HL-60/S4 treated with phorbol 12-myristate 13-acetate at 8.2 ng/mL for 4 days and 3 days (cell line): ENCODE measurements around the gene GTF2A1L.
"Not testable (repeated sequence)": the region's sequence is repeated elsewhere in the genome, so short reads cannot be mapped to it uniquely, and the experiment has no call there.

Source experiments
- in situ Hi-C: fragments of 300-500 bp; cut with MboI; formaldehyde crosslinking; loops from 2 replicates; pipeline ENCODE4 v1.15.0; 2022; ENCODE audit warnings: low sequenced_read_pairs

Gene GTF2A1L

DNA sequence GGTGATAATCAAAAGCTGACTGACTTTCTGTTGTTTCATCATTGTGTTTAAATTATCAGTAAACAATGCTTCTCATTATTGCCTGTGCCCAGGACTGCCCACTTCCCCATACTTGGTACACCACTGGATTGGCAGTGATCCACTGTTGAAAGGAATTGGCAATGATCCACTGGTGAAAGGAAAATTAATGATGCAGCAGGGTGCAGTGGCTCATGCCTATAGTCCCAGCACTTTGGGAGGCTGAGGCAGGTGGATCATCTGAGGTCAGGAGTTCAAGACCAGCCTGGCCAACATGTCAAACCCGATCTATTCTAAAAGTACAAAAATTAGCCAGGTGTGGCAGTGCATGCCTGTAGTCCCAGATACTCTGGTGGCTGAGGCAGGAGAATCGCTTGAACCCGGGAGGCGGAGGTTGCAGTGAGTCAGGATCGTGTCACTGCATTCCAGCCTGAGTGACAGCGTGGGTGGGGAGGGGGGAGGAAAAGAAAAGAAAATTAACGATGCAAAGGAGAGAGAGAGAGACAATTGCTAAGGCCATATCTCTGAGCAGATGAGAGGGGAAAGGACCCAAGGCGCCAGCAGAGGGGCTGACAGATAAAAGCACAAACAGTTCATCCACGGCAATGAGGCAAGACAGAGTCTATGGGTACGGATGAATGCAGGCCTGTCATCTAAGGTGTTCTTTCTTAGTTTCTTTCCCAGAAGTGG, 10.2 kb upstream of the GTF2A1L start:
- in situ Hi-C loops, result no loop called here

DNA sequence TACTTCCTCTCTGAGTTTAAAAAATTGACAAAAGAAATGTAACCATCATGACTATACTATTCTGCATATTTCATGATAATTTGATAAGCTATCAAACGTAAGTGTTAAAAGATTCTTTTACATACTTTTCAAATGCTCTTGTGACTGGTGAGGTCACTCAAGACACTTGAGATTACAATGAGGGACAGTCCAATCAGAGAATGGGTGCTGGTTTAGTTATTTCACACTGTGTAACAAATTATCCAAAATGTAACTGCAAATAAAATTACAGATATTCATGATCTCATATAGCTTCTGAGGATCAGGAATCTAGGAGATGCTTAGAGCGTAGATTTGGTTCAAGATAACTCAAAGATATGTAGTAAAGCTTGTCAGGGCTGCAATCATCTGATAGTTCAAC, 4.4 kb upstream of the GTF2A1L start:
- in situ Hi-C loops, result no loop called here

DNA sequence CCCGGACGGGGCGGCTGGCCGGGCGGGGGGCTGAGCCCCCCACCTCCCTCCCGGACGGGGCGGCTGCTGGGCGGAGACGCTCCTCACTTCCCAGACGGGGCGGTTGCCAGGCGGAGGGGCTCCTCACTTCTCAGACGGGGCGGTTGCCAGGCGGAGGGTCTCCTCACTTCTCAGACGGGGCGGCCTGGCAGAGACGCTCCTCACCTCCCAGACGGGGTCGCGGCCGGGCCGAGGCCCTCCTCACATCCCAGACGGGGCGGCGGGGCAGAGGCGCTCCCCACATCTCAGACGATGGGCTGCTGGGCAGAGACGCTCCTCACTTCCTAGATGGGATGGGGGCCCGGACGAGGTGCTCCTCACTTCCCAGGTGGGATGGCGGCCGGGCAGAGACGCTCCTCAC, 3.1 kb upstream of the GTF2A1L start:
- in situ Hi-C loops, result not testable (repeated sequence)

DNA sequence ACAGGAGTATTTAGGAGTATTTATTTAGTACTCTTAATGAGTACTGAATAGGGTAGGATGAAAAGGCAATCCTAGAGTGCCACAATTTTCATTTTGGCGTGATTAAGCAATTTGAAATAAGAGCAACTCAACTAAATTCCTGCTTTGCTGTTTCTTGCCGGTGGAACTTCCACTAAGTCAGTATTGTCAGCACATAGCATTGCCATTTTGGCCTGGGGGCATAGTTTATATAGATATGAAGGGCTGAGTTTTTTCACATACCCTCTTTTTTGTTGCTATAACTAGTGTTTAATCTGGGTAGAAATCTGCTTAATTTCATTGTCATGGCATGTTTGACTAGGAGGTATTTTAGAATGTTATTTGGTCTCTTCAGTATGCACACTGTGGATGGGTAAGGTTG, 1.9 kb downstream of the GTF2A1L start:
- in situ Hi-C loops, result no loop called here

DNA sequence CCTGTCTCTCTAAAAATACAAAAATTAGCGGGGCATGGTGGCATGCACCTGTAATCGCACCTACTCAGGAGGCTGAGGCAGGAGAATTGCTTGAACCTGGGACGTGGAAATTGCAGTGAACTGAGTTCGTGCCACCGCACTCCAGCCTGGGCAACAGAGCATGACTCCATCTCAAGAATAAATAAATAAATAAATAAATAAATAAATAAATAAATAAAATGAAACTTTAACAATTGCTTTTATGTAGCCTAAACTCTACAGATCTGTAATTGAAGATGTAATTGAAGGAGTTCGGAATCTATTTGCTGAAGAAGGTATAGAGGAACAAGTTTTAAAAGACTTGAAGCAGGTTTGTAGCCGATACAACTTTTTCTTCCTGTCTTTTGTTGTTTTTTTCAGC, 2.9 kb downstream of the GTF2A1L start:
- in situ Hi-C loops, result no loop called here

DNA sequence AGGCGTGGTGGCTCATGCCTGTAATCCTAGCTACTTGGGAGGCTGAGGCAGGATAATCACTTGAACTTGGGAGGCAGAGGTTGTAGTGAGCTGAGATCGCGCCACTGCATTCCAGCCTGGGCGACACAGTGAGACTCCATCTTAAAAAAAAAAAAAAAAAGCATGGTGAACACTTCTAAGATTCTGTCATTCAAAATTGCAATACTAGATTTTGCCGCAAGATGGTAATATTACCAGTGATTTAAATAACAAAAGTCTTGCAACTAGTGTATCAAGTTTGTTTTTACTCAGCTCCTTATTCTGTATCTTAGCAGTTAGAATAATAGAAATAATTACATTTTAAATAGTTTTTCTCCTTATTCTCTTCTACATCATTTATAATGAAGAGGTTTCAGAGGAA, 5.0 kb downstream of the GTF2A1L start:
- in situ Hi-C loops, result not testable (repeated sequence)

DNA sequence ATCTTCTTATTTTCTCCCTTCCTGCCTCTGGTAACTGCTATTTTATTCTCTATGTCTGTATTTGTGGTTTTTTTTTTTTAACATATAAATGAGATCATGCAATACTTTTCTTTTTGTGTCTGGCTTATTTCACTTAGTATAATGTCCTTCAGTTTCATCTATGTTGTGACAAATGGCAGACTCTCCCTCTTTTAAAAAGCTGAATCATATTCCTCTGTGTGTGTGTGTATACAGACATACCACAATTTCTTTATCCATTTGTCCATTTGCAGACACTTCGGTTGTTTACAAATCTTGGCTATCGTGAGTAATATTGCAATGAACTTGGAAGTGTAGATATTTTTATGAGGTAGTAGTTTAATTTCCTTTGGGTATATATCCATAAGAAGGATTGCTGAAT, 7.0 kb downstream of the GTF2A1L start:
- in situ Hi-C loops, result no loop called here

DNA sequence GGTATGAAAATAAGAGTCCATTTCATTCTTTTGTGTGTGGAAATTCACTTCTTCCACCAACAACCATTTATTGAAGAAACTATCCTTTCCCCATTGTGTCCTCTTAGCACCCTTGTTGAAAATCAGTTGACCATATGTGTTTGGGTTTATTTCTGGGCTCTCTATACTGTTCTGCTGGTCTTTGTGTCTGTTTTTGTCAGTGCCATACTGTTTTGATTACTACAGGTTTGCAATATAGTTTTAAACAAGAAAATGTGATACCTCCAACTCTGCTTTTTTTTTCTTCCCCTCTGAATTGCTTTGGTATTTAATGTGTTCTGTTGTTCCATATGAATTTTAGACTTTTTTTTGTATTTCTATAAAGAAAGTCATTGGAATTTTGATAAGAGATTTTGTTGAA, 8.4 kb downstream of the GTF2A1L start:
- in situ Hi-C loops, result no loop called here

DNA sequence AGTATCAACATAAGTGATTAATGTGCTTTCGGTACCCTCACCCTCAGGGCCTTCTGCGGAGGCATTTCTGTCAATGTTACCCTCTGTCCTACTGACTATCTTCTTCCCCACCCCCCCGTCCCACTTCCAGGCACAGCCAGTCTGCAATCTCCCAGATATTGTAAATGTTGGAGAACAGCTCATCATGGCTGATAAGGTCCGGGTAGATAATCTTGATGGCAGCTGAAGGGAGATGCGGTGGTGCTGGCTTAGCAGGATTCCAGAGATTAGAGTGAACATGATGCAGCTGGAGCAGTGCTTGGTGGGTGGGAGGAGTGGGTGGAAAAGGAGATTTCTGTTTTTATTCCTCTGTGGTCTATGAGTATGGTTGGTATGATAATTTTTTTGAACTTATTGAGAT, 15.5 kb downstream of the GTF2A1L start:
- in situ Hi-C loops, result no loop called here

DNA sequence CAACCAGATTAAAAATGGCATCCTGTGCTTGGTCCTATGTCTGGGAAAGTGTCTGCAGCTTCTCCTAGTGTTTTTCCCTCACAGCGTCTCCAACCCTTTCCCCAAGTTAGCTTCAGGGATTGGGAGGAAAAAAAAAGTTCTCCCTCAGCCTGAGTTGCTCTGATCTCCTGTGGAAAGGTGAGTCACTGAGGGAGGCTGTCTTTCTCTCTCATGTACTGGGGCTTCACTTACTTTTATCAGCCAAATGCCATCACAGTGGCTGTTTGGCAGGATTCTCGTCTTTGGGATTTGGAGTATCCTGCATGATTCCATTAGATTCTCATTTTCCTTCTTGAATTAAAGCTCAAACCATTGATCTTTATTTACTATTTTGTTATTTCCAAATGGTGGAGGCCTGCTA, 18.1 kb downstream of the GTF2A1L start:
- in situ Hi-C loops, result no loop called here

DNA sequence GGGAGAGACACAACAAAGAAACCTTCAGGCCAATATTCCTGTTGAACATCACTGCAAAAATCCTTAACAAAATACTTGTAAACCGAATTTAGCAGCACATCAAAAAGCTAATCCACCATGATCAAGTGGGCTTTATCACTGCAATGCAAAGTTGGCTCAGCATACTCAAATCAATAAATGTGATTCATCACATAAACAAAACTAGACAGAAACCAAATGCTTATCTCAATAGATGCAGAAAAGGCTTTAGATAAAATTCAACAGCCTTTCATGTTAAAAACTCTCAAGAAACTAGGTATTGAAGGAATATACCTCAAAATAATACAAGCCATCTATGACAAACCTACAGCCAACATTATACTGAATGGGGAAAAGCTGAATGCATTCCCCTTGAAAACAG, 20.6 kb downstream of the GTF2A1L start:
- in situ Hi-C loops, result no loop called here

DNA sequence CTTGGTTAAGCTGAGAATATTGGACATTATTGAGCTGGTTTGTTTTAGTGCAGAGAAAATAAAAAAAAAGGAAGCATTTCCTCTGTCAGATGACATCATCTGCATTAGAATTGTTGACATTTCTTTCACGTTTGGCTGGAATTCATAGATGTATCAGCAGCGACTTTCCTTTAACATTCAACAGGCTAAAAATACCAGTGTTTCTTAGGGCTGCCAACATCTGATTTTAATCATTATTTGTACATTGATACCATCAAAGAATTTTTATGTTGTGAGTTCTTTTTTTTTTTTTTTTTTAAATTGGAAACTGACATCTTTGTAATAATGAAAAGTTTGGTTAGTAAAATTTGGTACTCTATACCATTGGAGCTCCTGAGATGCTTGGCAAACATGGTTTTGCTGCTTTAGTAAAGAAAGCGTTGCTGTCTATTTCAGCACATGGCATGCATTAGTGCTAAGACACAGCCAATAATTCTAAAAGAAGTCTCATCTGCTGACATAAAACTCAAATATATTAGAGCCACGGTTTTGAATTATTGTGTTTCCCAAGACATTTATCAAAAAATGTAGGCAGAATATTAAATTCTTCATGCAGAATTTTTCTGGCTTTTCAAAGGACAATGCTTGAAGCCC, 33.6 kb downstream of the GTF2A1L start:
- in situ Hi-C loops, result no loop called here

DNA sequence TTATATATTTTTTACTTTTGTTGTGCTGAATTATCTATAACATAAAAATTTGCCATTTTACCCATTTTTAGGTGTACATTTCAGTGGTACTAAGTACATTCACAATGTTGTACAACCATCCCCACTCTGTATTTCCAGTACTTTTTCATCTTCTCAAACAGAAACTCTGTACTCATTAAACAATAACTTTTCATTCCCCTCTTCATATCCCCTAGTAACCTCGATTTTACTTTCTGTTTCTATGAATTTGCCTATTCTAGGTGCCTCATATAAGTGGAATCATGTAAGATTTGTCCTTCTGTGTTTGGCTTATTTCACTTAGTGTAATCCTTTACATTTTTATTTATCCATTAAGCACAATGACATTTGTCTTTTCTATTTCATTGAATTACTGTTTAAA, 51.3 kb downstream of the GTF2A1L start:
- in situ Hi-C loops, result no loop called here

DNA sequence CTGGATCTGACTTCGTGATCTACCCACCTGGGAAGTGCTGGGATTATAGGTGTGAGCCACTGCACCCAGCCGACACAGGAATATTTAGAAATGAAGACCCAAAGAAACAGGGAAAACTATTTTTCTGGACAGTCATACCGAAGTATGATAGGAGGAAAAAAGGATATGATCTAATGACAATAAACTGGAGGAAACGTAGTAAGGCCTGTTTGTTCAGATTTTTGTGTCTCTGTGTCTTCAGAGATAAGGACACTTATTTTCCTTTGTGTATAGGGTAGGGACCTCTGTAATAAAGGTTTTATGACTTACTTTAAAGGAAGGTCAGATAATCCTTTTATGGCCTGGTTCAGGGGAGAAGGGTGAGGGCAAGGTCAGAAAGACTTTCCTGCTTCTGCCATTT, 55.9 kb downstream of the GTF2A1L start:
- in situ Hi-C loops, result no loop called here

DNA sequence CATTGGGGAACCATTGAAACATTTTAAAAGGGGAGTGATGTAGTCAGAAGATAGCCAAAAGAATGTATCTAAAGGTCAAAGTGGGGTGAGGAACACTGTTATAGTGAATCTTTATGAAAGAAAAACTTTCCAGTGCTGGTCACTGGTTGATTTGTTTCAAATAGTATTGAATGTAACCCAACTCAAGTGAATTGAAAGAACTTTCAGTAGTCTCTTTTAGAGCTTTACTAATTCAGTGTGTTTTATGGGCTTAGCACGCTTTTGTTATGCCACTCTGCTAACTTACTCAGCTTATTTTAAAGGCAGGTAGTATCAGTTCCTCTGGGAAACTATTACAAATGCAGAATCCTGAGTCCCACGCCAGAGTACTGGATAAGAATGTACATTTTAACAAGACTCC, 57.3 kb downstream of the GTF2A1L start:
- in situ Hi-C loops, result no loop called here

DNA sequence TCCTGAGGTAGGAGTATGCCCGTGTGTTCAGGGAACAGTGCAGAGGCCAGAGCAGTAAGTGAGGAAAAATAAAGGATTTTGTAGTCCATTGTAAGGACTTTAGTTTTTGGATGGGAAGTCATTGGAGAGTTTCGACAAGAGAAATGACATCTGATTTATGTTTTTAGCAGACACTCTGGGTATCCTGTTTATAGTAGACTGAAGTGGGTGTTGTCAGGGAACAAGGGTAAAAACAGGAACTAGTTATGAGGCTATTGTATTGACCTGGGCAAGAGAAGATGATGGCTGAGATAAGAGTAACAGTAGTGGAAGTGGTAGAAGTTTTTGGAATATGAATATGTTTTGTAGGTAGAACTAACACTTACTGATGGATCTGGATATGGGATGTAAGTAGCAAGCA, 59.8 kb downstream of the GTF2A1L start:
- in situ Hi-C loops, result no loop called here

DNA sequence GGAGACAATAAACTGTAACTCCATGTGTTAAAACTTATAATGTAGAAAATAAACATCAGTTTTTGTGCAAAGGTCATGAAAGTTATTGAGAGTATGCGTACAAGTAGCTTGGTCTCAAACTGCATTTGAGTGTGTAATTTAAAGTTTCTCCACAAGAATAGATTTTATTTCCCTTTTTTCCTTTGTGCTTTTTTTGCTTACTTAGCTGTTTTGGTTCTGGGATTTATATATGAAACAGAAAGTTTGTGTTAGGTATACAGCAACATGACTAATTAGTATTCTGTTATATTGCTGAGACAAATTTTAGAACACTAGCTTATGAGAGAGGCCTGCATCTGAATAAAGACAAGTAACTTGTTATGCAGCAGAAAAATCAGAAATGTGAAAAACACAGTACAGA, 67.5 kb downstream of the GTF2A1L start:
- in situ Hi-C loops, result no loop called here

DNA sequence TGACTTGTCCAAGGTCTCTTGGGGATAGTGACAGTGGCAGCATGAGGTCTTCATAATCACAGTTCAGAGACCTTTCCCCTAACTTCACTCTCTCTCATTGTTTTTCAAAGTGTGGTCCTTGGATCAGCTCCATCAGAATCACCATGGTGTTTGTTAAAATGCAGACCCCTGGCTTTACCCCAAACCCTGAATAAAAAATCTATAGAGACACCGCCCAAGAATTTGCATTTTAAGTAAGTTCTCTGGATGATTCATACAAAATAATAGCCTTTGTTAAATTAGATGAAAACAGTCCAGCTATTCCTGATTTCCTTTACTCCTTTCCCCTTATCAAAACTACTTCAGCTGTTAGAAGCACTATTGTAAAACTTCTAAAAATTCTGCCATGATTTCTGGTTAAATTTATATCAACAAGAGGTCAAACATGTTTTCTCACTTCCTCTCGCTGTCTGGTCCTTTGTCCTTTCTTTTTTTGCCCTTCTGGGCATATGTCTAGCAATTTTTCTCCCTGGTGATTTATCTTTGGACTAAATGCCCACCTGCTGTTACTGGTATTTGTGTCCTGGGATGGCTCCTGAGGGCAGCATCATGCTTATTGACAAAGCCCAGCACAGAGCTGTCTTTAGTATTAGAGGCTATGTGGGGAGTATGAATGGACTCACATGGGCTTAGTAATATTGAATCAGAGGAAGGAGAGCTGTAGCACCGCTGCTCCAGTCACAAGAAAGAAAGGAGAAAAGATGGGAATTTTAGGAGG, 74.5 kb downstream of the GTF2A1L start:
- in situ Hi-C loops, result no loop called here

DNA sequence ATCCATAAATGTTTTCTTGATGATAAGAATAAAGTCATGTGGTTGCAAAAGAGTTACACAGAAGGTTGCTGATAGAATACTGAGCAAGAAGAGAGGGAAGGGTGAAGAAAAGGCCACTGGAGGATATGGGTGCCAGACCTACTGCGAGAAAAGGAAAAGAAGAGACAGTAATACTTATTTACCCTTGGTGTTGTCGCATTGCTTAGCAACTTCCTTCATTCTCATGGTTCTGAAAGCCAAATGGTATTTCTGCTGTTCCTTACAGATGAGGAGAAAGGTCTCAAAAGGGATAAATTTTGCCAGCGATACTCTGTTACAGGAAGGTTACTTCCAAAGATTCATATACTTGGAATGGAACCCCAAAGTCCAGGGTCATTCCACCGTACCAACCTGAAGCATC, 75.4 kb downstream of the GTF2A1L start:
- in situ Hi-C loops, result no loop called here

DNA sequence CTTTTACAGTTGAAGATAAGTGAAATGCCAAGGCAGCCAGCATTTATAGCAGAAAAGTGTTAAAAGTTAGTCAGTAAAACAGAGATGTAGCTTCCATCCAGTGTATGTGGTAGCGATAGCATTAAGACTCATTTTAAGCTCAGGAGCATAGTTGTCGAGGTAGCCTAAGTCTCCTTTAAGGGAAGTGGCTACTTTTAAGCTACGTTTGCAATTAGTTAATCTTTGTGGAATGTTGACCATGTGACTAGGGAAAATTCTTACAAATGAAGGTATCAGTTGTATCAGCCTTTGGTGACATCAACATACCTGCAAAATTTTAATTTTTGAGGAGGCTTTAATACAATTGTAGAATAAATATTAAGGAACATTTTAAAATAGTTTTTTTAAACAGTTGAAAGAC, 76.0 kb downstream of the GTF2A1L start:
- in situ Hi-C loops, result no loop called here

DNA sequence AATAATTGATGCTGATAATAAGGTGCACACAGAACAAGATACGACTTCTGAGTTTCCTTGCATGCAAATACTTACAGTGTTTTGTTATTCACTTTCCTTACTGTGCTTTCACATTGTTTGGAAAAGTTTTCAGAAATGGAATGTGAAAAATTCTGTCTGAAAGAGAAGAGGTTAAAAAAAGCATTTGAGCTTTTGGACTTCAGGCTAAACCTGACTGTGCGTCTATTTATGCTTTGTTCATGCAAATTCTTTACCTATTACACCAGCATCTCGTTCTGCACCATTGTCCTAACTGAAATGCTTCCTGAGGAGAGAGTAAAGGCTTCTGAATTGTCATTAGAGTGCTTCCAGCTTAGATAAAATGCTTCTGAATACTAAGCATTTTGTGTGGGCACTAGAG, 76.5 kb downstream of the GTF2A1L start:
- in situ Hi-C loops, result no loop called here

DNA sequence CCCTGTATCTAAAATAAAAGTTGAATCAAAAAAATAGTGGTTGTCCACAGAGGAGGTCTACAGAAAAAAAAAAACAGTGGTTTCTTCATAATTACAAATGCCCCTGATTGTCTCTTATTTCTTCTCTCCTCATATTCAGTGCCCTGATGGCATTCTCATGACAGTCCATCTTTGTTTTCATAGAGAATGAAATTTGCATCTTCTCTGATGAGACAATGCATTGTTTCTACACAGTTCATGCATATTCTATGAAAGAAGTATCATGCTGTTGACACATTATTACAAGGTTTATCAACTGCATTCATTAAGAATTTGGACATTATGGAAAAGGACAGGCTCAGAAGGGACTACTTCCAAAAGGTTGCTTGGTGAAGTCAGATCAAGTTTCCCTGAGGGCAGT, 78.3 kb downstream of the GTF2A1L start:
- in situ Hi-C loops, result no loop called here
